ENCODE data around the gene GUCA2B. TPM values are rescaled to one million over a fixed set of nuclear protein-coding genes. Genes with fewer than 3 reads are reported as not detected.
A peak's percentile ranks its signal among the peaks of the same experiment; 100 is the strongest.

GUCA2B gene
- total RNA-seq, 4 donors from 2014 or later = not detected

DNA sequence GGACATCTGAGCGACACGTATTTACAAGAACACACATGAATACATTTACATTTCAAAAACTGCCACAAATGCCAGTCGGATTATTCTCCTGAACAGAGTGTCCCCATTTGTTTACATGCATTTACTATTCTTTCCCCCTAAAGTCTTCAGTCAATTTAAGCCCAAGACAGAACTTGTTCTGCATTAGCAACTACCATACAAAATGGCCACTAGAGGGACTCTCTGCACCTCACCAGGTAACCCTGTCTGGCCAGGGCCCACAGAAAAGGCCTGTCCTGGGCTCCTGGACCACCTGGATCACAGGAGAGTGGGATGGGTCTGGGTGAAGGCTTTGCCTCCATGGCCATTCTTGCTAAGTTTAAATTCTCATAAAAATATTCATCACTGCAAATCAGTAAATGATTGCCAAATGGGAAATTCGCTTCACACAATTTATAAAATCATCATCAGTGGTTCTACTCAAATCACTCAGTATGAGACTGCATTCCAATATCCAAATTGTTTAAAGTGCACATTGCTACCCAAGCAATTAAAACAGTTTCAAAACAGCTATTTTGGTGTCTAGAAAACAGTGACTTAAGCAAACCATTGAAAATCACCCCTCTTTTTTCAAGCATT is 23.8 kb downstream of the GUCA2B start:
- H3K9me3 ChIP-seq = no peaks in the 10 kb centered on the region
- no peaks in the 10 kb centered on the region for H3K27me3 ChIP-seq
- WGBS = 77% methylated on average over 4 of the region's 4 CpGs
- no peak overlapping the region for H3K27ac ChIP-seq
- peaks cover 49% of the 10 kb centered on the region for H3K4me1 ChIP-seq
- H3K4me3 ChIP-seq = no peak overlapping the region
- TF ChIP-seq POLR2A (IDR thresholded peaks at IDR 0.05) = no peak
- TF ChIP-seq, protein P1, sequence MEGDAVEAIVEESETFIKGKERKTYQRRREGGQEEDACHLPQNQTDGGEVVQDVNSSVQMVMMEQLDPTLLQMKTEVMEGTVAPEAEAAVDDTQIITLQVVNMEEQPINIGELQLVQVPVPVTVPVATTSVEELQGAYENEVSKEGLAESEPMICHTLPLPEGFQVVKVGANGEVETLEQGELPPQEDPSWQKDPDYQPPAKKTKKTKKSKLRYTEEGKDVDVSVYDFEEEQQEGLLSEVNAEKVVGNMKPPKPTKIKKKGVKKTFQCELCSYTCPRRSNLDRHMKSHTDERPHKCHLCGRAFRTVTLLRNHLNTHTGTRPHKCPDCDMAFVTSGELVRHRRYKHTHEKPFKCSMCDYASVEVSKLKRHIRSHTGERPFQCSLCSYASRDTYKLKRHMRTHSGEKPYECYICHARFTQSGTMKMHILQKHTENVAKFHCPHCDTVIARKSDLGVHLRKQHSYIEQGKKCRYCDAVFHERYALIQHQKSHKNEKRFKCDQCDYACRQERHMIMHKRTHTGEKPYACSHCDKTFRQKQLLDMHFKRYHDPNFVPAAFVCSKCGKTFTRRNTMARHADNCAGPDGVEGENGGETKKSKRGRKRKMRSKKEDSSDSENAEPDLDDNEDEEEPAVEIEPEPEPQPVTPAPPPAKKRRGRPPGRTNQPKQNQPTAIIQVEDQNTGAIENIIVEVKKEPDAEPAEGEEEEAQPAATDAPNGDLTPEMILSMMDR (IDR thresholded peaks at IDR 0.05) = peak; percentile 28 to 63
- H3K36me3 ChIP-seq = peaks cover 2% of the 10 kb centered on the region
- DNase-seq (ENCODE audit: low spot score in 2 of 2) = no peak

- H3K27ac ChIP-seq = no peak overlapping the region
- DNase-seq (ENCODE audit: low spot score in 2 of 2) = no peak
Measured at GRCh38 chr1:42177541-42177981, 24.4 kb downstream of the GUCA2B start.

DNA sequence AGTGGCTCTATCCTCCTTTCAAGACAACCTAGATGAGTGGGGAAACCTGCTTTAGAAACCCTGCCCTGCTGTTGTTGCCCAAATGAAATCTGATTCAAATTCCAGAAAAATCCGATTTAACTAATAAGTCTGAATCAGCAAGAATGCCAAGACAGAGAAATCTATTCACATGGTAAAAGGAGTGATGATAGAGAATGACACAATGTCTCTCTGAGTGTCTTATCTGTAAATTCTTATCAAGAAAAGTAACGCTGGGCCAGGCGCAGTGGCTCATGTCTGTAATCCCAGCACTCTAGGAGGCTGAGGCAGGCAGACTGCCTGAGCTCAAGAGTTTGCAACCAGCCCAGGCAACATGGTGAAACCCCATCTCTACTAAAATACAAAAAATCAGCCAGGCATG is 25.0 kb downstream of the GUCA2B start:
- peaks cover 37% of the 10 kb centered on the region for H3K4me1 ChIP-seq
- no peaks in the 10 kb centered on the region for H3K9me3 ChIP-seq
- no peak for DNase-seq (ENCODE audit: low spot score in 2 of 2)
- peaks cover 5% of the 10 kb centered on the region for H3K36me3 ChIP-seq
- H3K4me3 ChIP-seq = no peak overlapping the region
- no peak overlapping the region for H3K27ac ChIP-seq
- TF ChIP-seq EP300 (IDR thresholded peaks at IDR 0.05) = no peak
- no peak for TF ChIP-seq POLR2A (IDR thresholded peaks at IDR 0.05)
- TF ChIP-seq, protein P1 (IDR thresholded peaks at IDR 0.05) = no peak
- TF ChIP-seq POLR2AphosphoS5 (IDR thresholded peaks at IDR 0.05) = no peak
- no peaks in the 10 kb centered on the region for H3K27me3 ChIP-seq
- 56% methylated on average over 3 of the region's 3 CpGs for WGBS

More at GRCh38 chr1:42177541-42177981, 24.4 kb downstream of the GUCA2B start:
- Histone ChIP-seq H3K4me3 (no peak overlapping the region), H3K36me3 (peaks cover 5% of the 10 kb centered on the region), H3K4me1 (peaks cover 44% of the 10 kb centered on the region), H3K9me3 (no peaks in the 10 kb centered on the region), H3K27me3 (no peaks in the 10 kb centered on the region)
- WGBS = 50% methylated on average over 6 of the region's 6 CpGs
- TF ChIP-seq EP300 (IDR thresholded peaks at IDR 0.05) (no peak), POLR2AphosphoS5 (IDR thresholded peaks at IDR 0.05) (no peak), POLR2A (IDR thresholded peaks at IDR 0.05) (no peak)
- TF ChIP-seq, protein P1 (IDR thresholded peaks at IDR 0.05) = no peak

- H3K9me3 ChIP-seq = no peaks in the 10 kb centered on the region
- H3K4me3 ChIP-seq = no peak overlapping the region
- H3K36me3 ChIP-seq = peaks cover 5% of the 10 kb centered on the region
- WGBS = 27% methylated on average over 2 of the region's 2 CpGs
- H3K27me3 ChIP-seq = no peaks in the 10 kb centered on the region
- peaks cover 29% of the 10 kb centered on the region for H3K4me1 ChIP-seq
- TF ChIP-seq EP300 (IDR thresholded peaks at IDR 0.05) = no peak
- TF ChIP-seq, protein P1 (IDR thresholded peaks at IDR 0.05) = no peak
- no peak for TF ChIP-seq POLR2AphosphoS5 (IDR thresholded peaks at IDR 0.05)
- TF ChIP-seq POLR2A (IDR thresholded peaks at IDR 0.05) = no peak
- H3K27ac ChIP-seq = no peak overlapping the region
- no peak for DNase-seq (ENCODE audit: low spot score in 2 of 2)
Measured at GRCh38 chr1:42179275-42179674, 26.1 kb downstream of the GUCA2B start.

- Histone ChIP-seq H3K36me3 (peaks cover 9% of the 10 kb centered on the region), H3K27me3 (no peaks in the 10 kb centered on the region), H3K27ac (no peak overlapping the region), H3K9me3 (no peaks in the 10 kb centered on the region), H3K4me3 (no peak overlapping the region), H3K4me1 (peaks cover 23% of the 10 kb centered on the region)
- WGBS = 71% methylated on average over 4 of the region's 4 CpGs
- DNase-seq (ENCODE audit: low spot score in 2 of 2) = no peak
- TF ChIP-seq POLR2AphosphoS5 (IDR thresholded peaks at IDR 0.05) (no peak), POLR2A (IDR thresholded peaks at IDR 0.05) (no peak), EP300 (IDR thresholded peaks at IDR 0.05) (no peak)
- TF ChIP-seq, protein P1 (IDR thresholded peaks at IDR 0.05) = no peak
Measured at GRCh38 chr1:42179900-42180329, 26.7 kb downstream of the GUCA2B start.

Measured in suprapubic skin (tissue), 4 donors.